GM12878 (cell line): ENCODE data around the gene ASTN1. TPM values are rescaled to one million over a fixed set of nuclear protein-coding genes. Genes with fewer than 3 reads are reported as not detected.

Source experiments
- BCLAF1 ChIP-seq: fragments of 450-650 bp; IDR thresholded peaks from 2 replicates; pipeline ENCODE4 v1.6.1; 2017; ENCODE audit warnings: antibody characterized with exemption, mild to moderate bottlenecking, moderate library complexity
- E4F1 ChIP-seq: fragments of 450-650 bp; IDR thresholded peaks from 2 replicates; pipeline ENCODE4 v1.6.1; 2018; ENCODE audit warnings: borderline replicate concordance, mild to moderate bottlenecking; ENCODE audit not compliant: partially characterized antibody
- HDAC6 ChIP-seq: fragments of 200-600 bp; sonication (generic); IDR thresholded peaks from one replicate; pipeline ENCODE4 v1.8.0; 2017; ENCODE audit warnings: antibody characterized with exemption; ENCODE audit not compliant: unreplicated experiment
- IKZF1 ChIP-seq: fragments of 450-650 bp; conservative IDR thresholded peaks from 2 replicates; pipeline ENCODE4 v1.6.1; 2017; ENCODE audit warnings: antibody characterized with exemption, mild to moderate bottlenecking
- MTA3 ChIP-seq: IDR thresholded peaks from 2 replicates; pipeline ENCODE4 v1.6.1; 2012; ENCODE audit warnings: low read length, inconsistent platforms, borderline replicate concordance
- NR2C2 ChIP-seq: IDR thresholded peaks from 2 replicates; pipeline ENCODE4 v1.6.1; 2011; ENCODE audit warnings: borderline replicate concordance, low read depth; ENCODE audit not compliant: control insufficient read depth, insufficient read length
- PAX5 ChIP-seq: IDR thresholded peaks from 2 replicates; pipeline ENCODE4 v1.6.1; 2011; ENCODE audit warnings: low read depth, low read length, borderline replicate concordance
- SUPT20H ChIP-seq: IDR thresholded peaks from 2 replicates; pipeline ENCODE4 v1.6.1; 2011; ENCODE audit warnings: low read depth, mild to moderate bottlenecking, low read length, moderate library complexity, borderline replicate concordance; ENCODE audit not compliant: control insufficient read depth
- TBL1XR1 ChIP-seq: IDR thresholded peaks from 2 replicates; pipeline ENCODE4 v1.6.1; 2012; ENCODE audit warnings: low read depth, low read length, improper control_type of control experiment
- ZNF217 ChIP-seq: fragments of 450-650 bp; IDR thresholded peaks from 2 replicates; pipeline ENCODE4 v1.6.1; 2017; ENCODE audit warnings: antibody characterized with exemption, mild to moderate bottlenecking
- polyA plus RNA-seq, 11 experiments: library from polyadenylated mRNA; depleted of rRNA in 4 of 11; unstranded in 6 of 11; stranded (reverse) in 5 of 11; fragments of >200 nt; fragmentation: Nextera tagmentation in 4 of 11; fragmentation: Illumina TruSeq in 1 of 11; extraction: Ambion mirVana in 4 of 11; extraction: Trizol in 1 of 11; gene quantifications; 1 replicate in 1 of 11; 2 replicates in 10 of 11; pipeline versions ENCODE4 v1.2.1 to v1.2.3, GENCODE V29; 2011 to 2016; ENCODE audit warnings: inconsistent platforms in 2 of 11, missing spikeins in 2 of 11, low read depth in 1 of 11
- total RNA-seq, 4 experiments: library from RNA; depleted of rRNA in 3 of 4; stranded (reverse); fragments of >200 nt in 3 of 4; fragmentation: Illumina TruSeq in 1 of 4; extraction: Trizol in 1 of 4; gene quantifications; 2 replicates each; pipeline versions ENCODE4 v1.2.1 to v1.2.3, GENCODE V29; 2013 to 2021

ASTN1 gene
- total and polyA plus RNA-seq, 10 of the 15 experiments (the other 5 are each of a cell fraction or from before 2014, with no cell fraction given), result 0.04 TPM; not detected in 9

- TF ChIP-seq NR2C2 (no peak), HDAC6 (no peak), PAX5 (no peak), SUPT20H (no peak), TBL1XR1 (no peak), IKZF1 (no peak), MTA3 (no peak), BCLAF1 (no peak), ZNF217 (no peak), E4F1 (no peak)
These were observed 32.8 kb downstream of the ASTN1 start (continued) for GRCh38 chr1:177131723-177132122.
